HepG2 (cell line): Measurements from ENCODE around the gene OR2S2. TPM values are rescaled to one million over a fixed set of nuclear protein-coding genes. Genes with fewer than 3 reads are reported as not detected.

Experiments
- ATAC-seq: fragments of 200-7000 bp; cut with Tn5 transposase; 3 replicates; pipeline ENCODE4 v1.9.1; 2020; ENCODE audit warnings: mild to moderate bottlenecking, moderate library complexity
- BruUV-seq: library from RNA; stranded (reverse); fragments of 400-500 nt; replicated peaks from 2 replicates; lab custom pipeline; 2021; lab: Mats Ljungman, UMichigan
- CTCF ChIA-PET: fragments of 300-600 bp; formaldehyde crosslinking; extraction: SDS; loops from one replicate; lab custom pipeline; 2021; ENCODE audit warnings: low total read pairs, inconsistent platforms, low intra/inter-chr PET ratio; lab: Yijun Ruan, JAX
- POLR2A ChIA-PET: fragments of 350-600 bp; sonication (Branson Sonifier 250); formaldehyde crosslinking; loops from one replicate; lab custom pipeline; 2020; ENCODE audit warnings: antibody characterized with exemption, inconsistent platforms; lab: Yijun Ruan, JAX
- DNase-seq: peaks from one replicate; pipeline ENCODE4 v3.0.0-alpha.2; 2015; ENCODE audit warnings: low spot score
- FAIRE-seq: peaks from 3 replicates; lab custom pipeline; 2011; peaks lifted over from hg19 to GRCh38; lab: Jason Lieb, UNC
- H2AFZ ChIP-seq: one replicate; pipeline ENCODE4 v1.6.1; 2011; ENCODE audit warnings: low read length, inconsistent platforms
- H3K27ac ChIP-seq: fragments of 300-600 bp; 3 replicates; pipeline ENCODE4 v1.8.0; 2011; ENCODE audit warnings: mixed run types, mild to moderate bottlenecking, mixed read lengths, low read length, inconsistent platforms; ENCODE audit not compliant: insufficient read depth; ENCODE audit errors: extremely low read length
- H3K27me3 ChIP-seq, 2 experiments: fragments of 200-600 bp in 1 of 2; 2 replicates in 1 of 2; 3 replicates in 1 of 2; pipeline versions ENCODE4 v1.6.0 to v1.8.0; 2011; ENCODE audit warnings: low read length in 2 of 2, mild to moderate bottlenecking in 2 of 2, moderate library complexity in 2 of 2, inconsistent platforms in 1 of 2; ENCODE audit not compliant: insufficient read depth in 2 of 2, control insufficient read depth in 1 of 2
- H3K36me3 ChIP-seq, 2 experiments: fragments of 200-600 bp in 1 of 2; replicated peaks in 1 of 2; 2 replicates in 1 of 2; 3 replicates in 1 of 2; pipeline versions ENCODE4 v1.5.1 to v1.8.0; 2011; ENCODE audit warnings: low read length in 2 of 2, inconsistent platforms in 1 of 2; ENCODE audit not compliant: insufficient read depth in 2 of 2, control insufficient read depth in 1 of 2
- H3K4me1 ChIP-seq: 2 replicates; pipeline ENCODE4 v1.5.1; 2012; ENCODE audit warnings: low read length, inconsistent platforms; ENCODE audit not compliant: insufficient read depth
- H3K4me2 ChIP-seq: 2 replicates; pipeline ENCODE4 v1.6.0; 2011; ENCODE audit warnings: low read depth, low read length, inconsistent platforms
- H3K4me3 ChIP-seq, 3 experiments: fragments of 200-600 bp in 1 of 3; sonication (generic), shearing (Covaris generic) in 1 of 3; replicated peaks in 1 of 3; 2 replicates each; pipeline ENCODE4 v1.5.1; 2011 to 2016; ENCODE audit warnings: low read length in 3 of 3, inconsistent platforms in 2 of 3, low read depth in 2 of 3, mild to moderate bottlenecking in 2 of 3, control low read depth in 1 of 3, mixed read lengths in 1 of 3; ENCODE audit not compliant: insufficient read depth in 1 of 3
- H3K79me2 ChIP-seq: one replicate; pipeline ENCODE4 v1.6.1; 2011; ENCODE audit warnings: low read length, inconsistent platforms; ENCODE audit not compliant: insufficient read depth
- H3K9ac ChIP-seq: 2 replicates; pipeline ENCODE4 v1.6.0; 2011; ENCODE audit warnings: mild to moderate bottlenecking, low read depth, low read length, inconsistent platforms; ENCODE audit not compliant: insufficient read depth
- H3K9me3 ChIP-seq: 2 replicates; pipeline ENCODE4 v1.5.1; 2012; ENCODE audit warnings: mild to moderate bottlenecking, low read length
- H4K20me1 ChIP-seq: 2 replicates; pipeline ENCODE4 v1.6.0; 2011; ENCODE audit warnings: inconsistent platforms, mild to moderate bottlenecking, low read length, moderate library complexity; ENCODE audit not compliant: insufficient read depth
- ARNT2 ChIP-seq: sonication (generic); formaldehyde crosslinking; IDR thresholded peaks from 2 replicates; pipeline ENCODE4 v1.8.0; 2022; ENCODE audit warnings: mild to moderate bottlenecking, low read depth, missing genetic modification reagents, moderate library complexity
- HNF4A ChIP-seq: sonication (generic); formaldehyde crosslinking; IDR thresholded peaks from 2 replicates; pipeline ENCODE4 v1.4.0; 2020; ENCODE audit warnings: missing genetic modification reagents
- NFYB ChIP-seq: sonication (generic); formaldehyde crosslinking; IDR thresholded peaks from 2 replicates; pipeline ENCODE4 v1.4.0; 2020; ENCODE audit warnings: missing genetic modification reagents
- UBTF ChIP-seq: sonication (generic); formaldehyde crosslinking; IDR thresholded peaks from 2 replicates; pipeline ENCODE4 v1.4.0; 2020; ENCODE audit warnings: mild to moderate bottlenecking, missing genetic modification reagents
- WGBS: methylation state at CpG from one replicate; pipeline ENCODE4 v1.1.6; 2017; ENCODE audit warnings: low lambda C conversion rate; 5-methylcytosine and 5-hydroxymethylcytosine counted together
- in situ Hi-C: cut with HindIII; loops from 2 replicates; pipeline ENCODE4 v1.10.0; 2017; ENCODE audit warnings: low pct_unique_long_range_greater_than_20kb; ENCODE audit not compliant: extremely low pct_ligation_motif_present
- intact Hi-C: fragments of 100-400 bp; cut with micrococcal nuclease; formaldehyde crosslinking; loops from one replicate; pipeline ENCODE4 v1.10.0; 2022; ENCODE audit not compliant: unreplicated experiment
- polyA plus RNA-seq, 8 experiments: library from polyadenylated mRNA; depleted of rRNA in 3 of 8; stranded (reverse) in 7 of 8; unstranded in 1 of 8; fragments of >200 nt; fragmentation: Illumina TruSeq in 4 of 8; extraction: Trizol in 4 of 8; gene quantifications; 2 replicates each; pipeline versions ENCODE4 v1.2.1 to v1.2.3, GENCODE V29; 2011 to 2016; ENCODE audit warnings: low read depth in 4 of 8, missing spikeins in 1 of 8, mixed read lengths in 1 of 8; ENCODE audit not compliant: insufficient read depth in 1 of 8
- total RNA-seq, 5 experiments: library from RNA; depleted of rRNA; stranded (reverse); fragments of >200 nt; fragmentation: Illumina TruSeq; extraction: Trizol; gene quantifications; 2 replicates each; pipeline ENCODE4 v1.2.3, GENCODE V29; 2016; ENCODE audit warnings: low read depth in 1 of 5
- TF ChIP-seq, protein P1 (sequence below): sonication (generic); formaldehyde crosslinking; IDR thresholded peaks from 2 replicates; pipeline ENCODE4 v1.4.0; 2020; ENCODE audit warnings: mild to moderate bottlenecking, missing genetic modification reagents
- TF ChIP-seq, protein P2 (sequence below): sonication (generic); formaldehyde crosslinking; conservative IDR thresholded peaks from 2 replicates; pipeline ENCODE4 v1.4.0; 2020; ENCODE audit warnings: missing genetic modification reagents

The OR2S2 gene
- total and polyA plus RNA-seq, 2 of the 13 experiments (the other 11 are each of a cell fraction or from before 2014, with no cell fraction given): not detected

GRCh38 chr9:36006549-36007315, 48.8 kb upstream of the OR2S2 start:
- H2AFZ ChIP-seq: no peak overlapping the region
- in situ Hi-C loops (loop anchor here (10.0 kb wide), 1 partner anchor 58 kb away; no protein-coding TSS in a partner anchor), intact Hi-C loops (loop anchor here (5.0 kb wide), 1 partner anchor 161 kb away; the partner anchor contains the start of gene CCIN)
- no peak overlapping the region for H3K27ac ChIP-seq
- H3K27me3 ChIP-seq: no peaks in the 10 kb centered on the region
- ATAC-seq (no peak; the same call in 2 of the 3 replicates), FAIRE-seq (no peak), DNase-seq (peak; percentile 7)
- ChIA-PET POLR2A (no interaction called here), CTCF (interaction anchor here (1.1 kb wide), 1 partner anchor 17 kb away, joined by 3 read pairs; no protein-coding TSS in a partner anchor)
- BruUV-seq: no TSS peak
- no peaks in the 10 kb centered on the region for H3K36me3 ChIP-seq
- no peaks in the 10 kb centered on the region for H4K20me1 ChIP-seq
- TF ChIP-seq, protein P1, sequence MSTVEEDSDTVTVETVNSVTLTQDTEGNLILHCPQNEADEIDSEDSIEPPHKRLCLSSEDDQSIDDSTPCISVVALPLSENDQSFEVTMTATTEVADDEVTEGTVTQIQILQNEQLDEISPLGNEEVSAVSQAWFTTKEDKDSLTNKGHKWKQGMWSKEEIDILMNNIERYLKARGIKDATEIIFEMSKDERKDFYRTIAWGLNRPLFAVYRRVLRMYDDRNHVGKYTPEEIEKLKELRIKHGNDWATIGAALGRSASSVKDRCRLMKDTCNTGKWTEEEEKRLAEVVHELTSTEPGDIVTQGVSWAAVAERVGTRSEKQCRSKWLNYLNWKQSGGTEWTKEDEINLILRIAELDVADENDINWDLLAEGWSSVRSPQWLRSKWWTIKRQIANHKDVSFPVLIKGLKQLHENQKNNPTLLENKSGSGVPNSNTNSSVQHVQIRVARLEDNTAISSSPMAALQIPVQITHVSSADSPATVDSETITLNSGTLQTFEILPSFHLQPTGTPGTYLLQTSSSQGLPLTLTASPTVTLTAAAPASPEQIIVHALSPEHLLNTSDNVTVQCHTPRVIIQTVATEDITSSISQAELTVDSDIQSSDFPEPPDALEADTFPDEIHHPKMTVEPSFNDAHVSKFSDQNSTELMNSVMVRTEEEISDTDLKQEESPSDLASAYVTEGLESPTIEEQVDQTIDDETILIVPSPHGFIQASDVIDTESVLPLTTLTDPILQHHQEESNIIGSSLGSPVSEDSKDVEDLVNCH (CRISPR knock-in tag): no peak
- TF ChIP-seq NFYB (CRISPR knock-in tag) (no peak), HNF4A (CRISPR knock-in tag) (peak; percentile 27; the same call in 1 of the 2 replicates), UBTF (CRISPR knock-in tag) (no peak), ARNT2 (CRISPR knock-in tag) (no peak)
- TF ChIP-seq, protein P2, sequence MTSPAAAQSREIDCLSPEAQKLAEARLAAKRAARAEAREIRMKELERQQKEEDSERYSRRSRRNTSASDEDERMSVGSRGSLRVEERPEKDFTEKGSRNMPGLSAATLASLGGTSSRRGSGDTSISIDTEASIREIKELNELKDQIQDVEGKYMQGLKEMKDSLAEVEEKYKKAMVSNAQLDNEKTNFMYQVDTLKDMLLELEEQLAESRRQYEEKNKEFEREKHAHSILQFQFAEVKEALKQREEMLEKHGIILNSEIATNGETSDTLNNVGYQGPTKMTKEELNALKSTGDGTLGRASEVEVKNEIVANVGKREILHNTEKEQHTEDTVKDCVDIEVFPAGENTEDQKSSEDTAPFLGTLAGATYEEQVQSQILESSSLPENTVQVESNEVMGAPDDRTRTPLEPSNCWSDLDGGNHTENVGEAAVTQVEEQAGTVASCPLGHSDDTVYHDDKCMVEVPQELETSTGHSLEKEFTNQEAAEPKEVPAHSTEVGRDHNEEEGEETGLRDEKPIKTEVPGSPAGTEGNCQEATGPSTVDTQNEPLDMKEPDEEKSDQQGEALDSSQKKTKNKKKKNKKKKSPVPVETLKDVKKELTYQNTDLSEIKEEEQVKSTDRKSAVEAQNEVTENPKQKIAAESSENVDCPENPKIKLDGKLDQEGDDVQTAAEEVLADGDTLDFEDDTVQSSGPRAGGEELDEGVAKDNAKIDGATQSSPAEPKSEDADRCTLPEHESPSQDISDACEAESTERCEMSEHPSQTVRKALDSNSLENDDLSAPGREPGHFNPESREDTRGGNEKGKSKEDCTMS: no peak
- no peaks in the 10 kb centered on the region for H3K79me2 ChIP-seq
- peaks cover 4% of the 10 kb centered on the region; the same call in 1 of the 2 replicates for H3K4me1 ChIP-seq
- H3K4me2 ChIP-seq: no peak overlapping the region
- 12% methylated on average over 3 of the region's 3 CpGs for WGBS
- peaks cover 5% of the 10 kb centered on the region; the same call in 1 of the 2 replicates for H3K9me3 ChIP-seq
- H3K9ac ChIP-seq: no peak overlapping the region
- H3K4me3 ChIP-seq: no peak overlapping the region
